Endothelial cell of umbilical vein (primary cell): ENCODE data around the gene GCDH. TPM values are rescaled to one million over a fixed set of nuclear protein-coding genes. Genes with fewer than 3 reads are reported as not detected.

Experiments
- BruUV-seq: library from RNA; stranded (reverse); fragments of 400-500 nt; replicated peaks from 2 replicates; lab custom pipeline; 2021; lab: Mats Ljungman, UMichigan
- CTCF ChIA-PET: fragments of 300-600, 350-600 bp; sonication (Branson Sonifier 250); formaldehyde crosslinking; loops from one replicate; lab custom pipeline; 2021; ENCODE audit warnings: antibody characterized with exemption, inconsistent platforms; lab: Charles Lee
- POLR2A ChIA-PET: fragments of 300-600, 350-600 bp; sonication (Branson Sonifier 250); formaldehyde crosslinking; loops from one replicate; lab custom pipeline; 2021; ENCODE audit warnings: antibody characterized with exemption, inconsistent platforms; lab: Charles Lee
- DNase-seq: peaks from one replicate; pipeline ENCODE4 v3.0.0-alpha.2; 2011; ENCODE audit warnings: low read depth, low spot score
- FAIRE-seq: peaks from 2 replicates; lab custom pipeline; 2011; peaks lifted over from hg19 to GRCh38; lab: Jason Lieb, UNC
- H2AFZ ChIP-seq: 2 replicates; pipeline ENCODE4 v1.6.0; 2012; ENCODE audit warnings: low read depth, low read length, control low read depth, inconsistent platforms
- H3K27ac ChIP-seq: 2 replicates; pipeline ENCODE4 v1.5.1; 2011; ENCODE audit warnings: low read depth, mild to moderate bottlenecking, control low read depth, low read length, moderate library complexity; ENCODE audit not compliant: insufficient read depth
- H3K27me3 ChIP-seq, 2 experiments: 2 replicates each; pipeline versions ENCODE4 v1.6.0 to v1.6.1; 2011; ENCODE audit warnings: low read length in 2 of 2, mixed read lengths in 1 of 2; ENCODE audit not compliant: control insufficient read depth in 2 of 2, insufficient read depth in 2 of 2
- H3K36me3 ChIP-seq, 2 experiments: 2 replicates in 1 of 2; 3 replicates in 1 of 2; pipeline ENCODE4 v1.5.1; 2011; ENCODE audit warnings: low read length in 2 of 2, mild to moderate bottlenecking in 1 of 2, moderate library complexity in 1 of 2; ENCODE audit not compliant: control insufficient read depth in 2 of 2, insufficient read depth in 2 of 2; ENCODE audit errors: extremely low read depth in 1 of 2
- H3K4me1 ChIP-seq: 3 replicates; pipeline ENCODE4 v1.5.1; 2011; ENCODE audit warnings: mild to moderate bottlenecking, low read length; ENCODE audit not compliant: control insufficient read depth, insufficient read depth; ENCODE audit errors: extremely low read depth
- H3K4me2 ChIP-seq: 2 replicates; pipeline ENCODE4 v1.6.1; 2011; ENCODE audit warnings: low read length, control low read depth, mixed read lengths; ENCODE audit not compliant: insufficient read depth
- H3K4me3 ChIP-seq, 3 experiments: fragments of 200-600 bp in 1 of 3; sonication (generic), shearing (Covaris generic) in 1 of 3; replicated peaks in 1 of 3; 2 replicates each; pipeline ENCODE4 v1.5.1; 2011 to 2016; ENCODE audit warnings: control low read depth in 3 of 3, low read length in 3 of 3, mild to moderate bottlenecking in 2 of 3, inconsistent platforms in 1 of 3, low read depth in 1 of 3, moderate library complexity in 1 of 3; ENCODE audit not compliant: insufficient read depth in 1 of 3
- H3K79me2 ChIP-seq: 2 replicates; pipeline ENCODE4 v1.6.0; 2012; ENCODE audit warnings: low read length, inconsistent platforms; ENCODE audit not compliant: control insufficient read depth, insufficient read depth
- H3K9ac ChIP-seq: replicated peaks from 2 replicates; pipeline ENCODE3; 2011; ENCODE audit warnings: low read length, control low read depth; ENCODE audit not compliant: insufficient read depth; ENCODE audit errors: extremely low read depth
- H3K9me1 ChIP-seq: replicated peaks from 3 replicates; pipeline ENCODE4 v1.6.0; 2011; ENCODE audit warnings: mild to moderate bottlenecking, low read length; ENCODE audit not compliant: control insufficient read depth, insufficient read depth; ENCODE audit errors: extremely low read depth
- H3K9me3 ChIP-seq: replicated peaks from 2 replicates; pipeline ENCODE4 v1.5.1; 2012; ENCODE audit warnings: low read length, inconsistent platforms; ENCODE audit not compliant: control insufficient read depth, insufficient read depth
- H4K20me1 ChIP-seq: replicated peaks from 2 replicates; pipeline ENCODE3; 2011; ENCODE audit warnings: mild to moderate bottlenecking, low read length; ENCODE audit not compliant: control insufficient read depth, insufficient read depth; ENCODE audit errors: extremely low read depth
- EZH2 ChIP-seq: IDR thresholded peaks from 2 replicates; pipeline ENCODE4 v1.6.1; 2012; ENCODE audit warnings: borderline replicate concordance, low read depth, mild to moderate bottlenecking, moderate library complexity, low read length, inconsistent platforms; ENCODE audit not compliant: severe bottlenecking
- FOS ChIP-seq: IDR thresholded peaks from 2 replicates; pipeline ENCODE4 v1.6.1; 2011; ENCODE audit warnings: mild to moderate bottlenecking, low read length, moderate library complexity, borderline replicate concordance; ENCODE audit not compliant: insufficient read depth
- GATA2 ChIP-seq: IDR thresholded peaks from 2 replicates; pipeline ENCODE4 v1.7.0; 2011; ENCODE audit warnings: low read depth, mild to moderate bottlenecking, moderate library complexity, mixed read lengths, low read length; ENCODE audit not compliant: insufficient read length, insufficient read depth
- JUN ChIP-seq: IDR thresholded peaks from 2 replicates; pipeline ENCODE4 v1.6.1; 2011; ENCODE audit warnings: borderline replicate concordance, low read depth; ENCODE audit not compliant: insufficient read length, insufficient read depth
- MYC ChIP-seq: IDR thresholded peaks from one replicate; pipeline ENCODE4 v1.6.1; 2011; ENCODE audit warnings: mild to moderate bottlenecking, low read depth, low read length
- POLR2A ChIP-seq: IDR thresholded peaks from 2 replicates; pipeline ENCODE4 v1.6.1; 2012; ENCODE audit warnings: low read depth, mild to moderate bottlenecking, control low read depth, low read length
- POLR2AphosphoS5 ChIP-seq: IDR thresholded peaks from 2 replicates; pipeline ENCODE4 v1.6.1; 2012; ENCODE audit warnings: low read depth, mild to moderate bottlenecking, control low read depth, low read length, moderate library complexity; ENCODE audit not compliant: insufficient read depth
- dilution Hi-C: fragments of 300-500 bp; cut with MboI; formaldehyde crosslinking; loops from one replicate; pipeline ENCODE4 v1.15.0; 2019; ENCODE audit warnings: low sequenced_read_pairs; ENCODE audit not compliant: extremely low pct_ligation_motif_present
- intact Hi-C: fragments of 100-400 bp; cut with micrococcal nuclease; formaldehyde crosslinking; loops from one replicate; pipeline ENCODE4 v1.10.0; 2022
- polyA plus RNA-seq, 4 experiments: library from polyadenylated mRNA; depleted of rRNA in 3 of 4; stranded (reverse) in 3 of 4; unstranded in 1 of 4; fragments of >200 nt; gene quantifications; 2 replicates each; pipeline versions ENCODE4 v1.2.1 to v1.2.3, GENCODE V29; 2011 to 2012; ENCODE audit warnings: missing spikeins in 1 of 4
- total RNA-seq: library from RNA; stranded (reverse); gene quantifications from 2 replicates; pipeline ENCODE4 v1.2.3, GENCODE V29; 2021
- TF ChIP-seq, protein P1 (sequence below): IDR thresholded peaks from 2 replicates; pipeline ENCODE4 v1.6.1; 2011; ENCODE audit not compliant: insufficient read depth, insufficient read length
- TF ChIP-seq, protein P2 (sequence below), 2 donors: IDR thresholded peaks; 1 replicate in 1 of 2; 2 replicates in 1 of 2; pipeline ENCODE4 v1.5.1; 2011; ENCODE audit warnings: low read length in 2 of 2, mild to moderate bottlenecking in 2 of 2, moderate library complexity in 2 of 2, control low read depth in 1 of 2, inconsistent platforms in 1 of 2, low read depth in 1 of 2; ENCODE audit not compliant: insufficient read depth in 1 of 2; ENCODE audit errors: extremely low read depth in 1 of 2

The GCDH gene
- total and polyA plus RNA-seq, 2 donors (not counting 3 experiments of a cell fraction or from before 2014, with no cell fraction given): 27.3 to 35.8 TPM

GRCh38 chr19:12858041-12858928, 32.7 kb upstream of the GCDH start:
- ChIA-PET POLR2A (interaction anchor here (0.6 kb wide), 1 partner anchor 64 kb away, joined by 3 read pairs; no protein-coding TSS in a partner anchor), CTCF (interaction anchor here (0.6 to 1.6 kb wide), 3 partner anchors 10 to 235 kb away, joined by 3 to 6 read pairs (median 3); no protein-coding TSS in a partner anchor)
- DNase-seq (no peak), FAIRE-seq (no peak)
- Histone ChIP-seq H3K27me3 (peaks cover 0 to 1% of the 10 kb centered on the region in 2 experiments), H3K4me3 (no peak overlapping the region), H2AFZ (no peak overlapping the region), H3K9me1 (no peaks in the 10 kb centered on the region), H3K4me1 (no peaks in the 10 kb centered on the region), H4K20me1 (no peaks in the 10 kb centered on the region), H3K36me3 (no peaks in the 10 kb centered on the region), H3K9ac (no peak overlapping the region), H3K4me2 (no peak overlapping the region), H3K27ac (no peak overlapping the region), H3K79me2 (no peaks in the 10 kb centered on the region), H3K9me3 (no peaks in the 10 kb centered on the region)
- dilution Hi-C loops: no loop called here
- no TSS peak for BruUV-seq
- intact Hi-C loops: no loop called here
- TF ChIP-seq GATA2: no peak
- no peak for TF ChIP-seq POLR2A
- TF ChIP-seq, protein P1, sequence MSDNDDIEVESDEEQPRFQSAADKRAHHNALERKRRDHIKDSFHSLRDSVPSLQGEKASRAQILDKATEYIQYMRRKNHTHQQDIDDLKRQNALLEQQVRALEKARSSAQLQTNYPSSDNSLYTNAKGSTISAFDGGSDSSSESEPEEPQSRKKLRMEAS: no peak
- TF ChIP-seq, protein P2, sequence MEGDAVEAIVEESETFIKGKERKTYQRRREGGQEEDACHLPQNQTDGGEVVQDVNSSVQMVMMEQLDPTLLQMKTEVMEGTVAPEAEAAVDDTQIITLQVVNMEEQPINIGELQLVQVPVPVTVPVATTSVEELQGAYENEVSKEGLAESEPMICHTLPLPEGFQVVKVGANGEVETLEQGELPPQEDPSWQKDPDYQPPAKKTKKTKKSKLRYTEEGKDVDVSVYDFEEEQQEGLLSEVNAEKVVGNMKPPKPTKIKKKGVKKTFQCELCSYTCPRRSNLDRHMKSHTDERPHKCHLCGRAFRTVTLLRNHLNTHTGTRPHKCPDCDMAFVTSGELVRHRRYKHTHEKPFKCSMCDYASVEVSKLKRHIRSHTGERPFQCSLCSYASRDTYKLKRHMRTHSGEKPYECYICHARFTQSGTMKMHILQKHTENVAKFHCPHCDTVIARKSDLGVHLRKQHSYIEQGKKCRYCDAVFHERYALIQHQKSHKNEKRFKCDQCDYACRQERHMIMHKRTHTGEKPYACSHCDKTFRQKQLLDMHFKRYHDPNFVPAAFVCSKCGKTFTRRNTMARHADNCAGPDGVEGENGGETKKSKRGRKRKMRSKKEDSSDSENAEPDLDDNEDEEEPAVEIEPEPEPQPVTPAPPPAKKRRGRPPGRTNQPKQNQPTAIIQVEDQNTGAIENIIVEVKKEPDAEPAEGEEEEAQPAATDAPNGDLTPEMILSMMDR (IDR thresholded peaks at IDR 0.05; ENCODE audit: extremely low read depth in 1 of 2, insufficient read depth in 1 of 2, low read depth in 1 of 2, low read length in 2 of 2): no peak
- TF ChIP-seq MYC: no peak
- TF ChIP-seq JUN: no peak
- TF ChIP-seq POLR2AphosphoS5: no peak
- TF ChIP-seq FOS: no peak
- TF ChIP-seq EZH2: no peak
